ENCODE measurements around the gene SPACA4.

GRCh38 chr19:48608798-48609263 lies 2.3 kb downstream of the SPACA4 start:
- TF ChIP-seq CTCF (IDR thresholded peaks at IDR 0.05) (peak; percentile 65), EZH2 (IDR thresholded peaks at IDR 0.05) (no peak)

Measured in neural progenitor cell (in vitro differentiated cells).